ENCODE measurements around the gene TPPP2.

The TPPP2 gene

GRCh38 chr14:21077672-21078071, 47.7 kb downstream of the TPPP2 start:
- no peak for DNase-seq (ENCODE audit: low read depth)

DNA sequence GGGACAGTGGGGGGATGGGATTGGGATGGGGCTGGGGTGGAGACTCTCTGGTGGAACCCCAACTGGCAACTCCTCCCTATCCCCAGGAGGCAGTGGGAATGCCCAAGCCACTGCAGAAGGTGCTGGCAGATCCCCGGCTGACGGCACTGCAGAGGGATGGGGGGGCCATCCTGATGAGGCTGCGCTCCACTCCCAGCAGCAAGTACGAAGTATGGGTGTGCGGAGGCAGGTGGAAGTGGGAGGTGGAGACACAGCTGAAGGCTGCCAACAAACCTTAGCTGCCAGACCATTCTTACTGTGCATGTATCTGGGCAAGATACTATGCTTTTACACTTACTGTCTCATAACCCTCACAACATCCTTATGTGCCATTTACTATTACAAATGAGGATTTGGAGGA, 48.3 kb downstream of the TPPP2 start:
- no peak for DNase-seq (ENCODE audit: low read depth)

GRCh38 chr14:21078726-21079125, 48.7 kb downstream of the TPPP2 start:
- no peak for DNase-seq (ENCODE audit: low read depth)

GRCh38 chr14:21081521-21082142, 51.6 kb downstream of the TPPP2 start:
- no peak for DNase-seq (ENCODE audit: low read depth)

Measured in stromal cell of bone marrow (primary cell).